ENCODE measurements around the gene PRPF40B.

DNA sequence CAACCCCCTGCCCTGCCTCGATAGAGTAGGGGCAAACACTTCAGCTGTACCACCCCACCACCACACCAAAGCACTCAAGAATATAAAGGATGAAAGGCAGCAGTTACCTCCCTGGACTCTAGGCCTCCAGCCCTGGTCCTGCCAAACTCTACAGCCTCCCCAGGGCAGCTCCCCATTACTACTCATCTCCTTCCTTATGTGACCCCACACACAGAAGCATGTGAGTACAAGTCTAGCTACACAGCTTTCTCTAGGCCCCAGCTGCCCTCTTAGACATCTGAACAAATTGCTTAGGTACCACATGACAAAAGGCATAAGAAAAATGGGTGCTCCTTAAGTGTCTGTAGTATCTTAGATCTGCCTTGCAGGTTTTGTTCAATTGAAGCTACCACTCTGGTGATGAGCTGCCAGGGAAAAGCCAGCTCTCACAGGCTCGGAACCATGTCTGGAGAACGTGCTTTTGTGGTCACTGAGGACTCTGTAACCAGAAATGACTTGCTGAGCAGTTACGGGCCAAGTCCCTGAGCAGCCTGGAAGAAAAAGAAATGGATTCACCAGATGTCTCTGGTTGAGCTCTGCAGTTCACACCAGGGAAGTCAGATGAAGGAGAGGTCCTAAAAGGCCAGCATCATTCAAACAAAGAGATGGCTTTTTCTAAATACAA, 51.1 kb downstream of the PRPF40B start:
- TF ChIP-seq CTCF (IDR thresholded peaks at IDR 0.05; ENCODE audit: low read depth, low read length, poor library complexity, severe bottlenecking), result no peak
- no peak for TF ChIP-seq EZH2phosphoT487 (IDR thresholded peaks at IDR 0.05; ENCODE audit: borderline replicate concordance, low read length)
